ENCODE data around the gene ABCD1.
"Not testable (repeated sequence)": the region's sequence is repeated elsewhere in the genome, so short reads cannot be mapped to it uniquely, and the experiment has no call there.

Gene ABCD1

GRCh38 chrX:153738056-153738605 is 13.5 kb downstream of the ABCD1 start:
- TF ChIP-seq CTCF (IDR thresholded peaks at IDR 0.05; ENCODE audit: extremely low read depth, missing control alignments): no peak
- no peak for DNase-seq (ENCODE audit: low spot score)

GRCh38 chrX:153739754-153740486 is 15.3 kb downstream of the ABCD1 start:
- no peak for DNase-seq (ENCODE audit: low spot score)

GRCh38 chrX:153740631-153741222 is 16.1 kb downstream of the ABCD1 start:
- no peak for TF ChIP-seq CTCF (IDR thresholded peaks at IDR 0.05; ENCODE audit: extremely low read depth, missing control alignments)
- DNase-seq (ENCODE audit: low spot score): no peak

More at GRCh38 chrX:153739754-153740486, 15.3 kb downstream of the ABCD1 start:
- TF ChIP-seq CTCF (IDR thresholded peaks at IDR 0.05; ENCODE audit: extremely low read depth, missing control alignments): no peak

GRCh38 chrX:153741446-153741845 is 16.8 kb downstream of the ABCD1 start:
- no peak for TF ChIP-seq CTCF (IDR thresholded peaks at IDR 0.05; ENCODE audit: extremely low read depth, missing control alignments)
- DNase-seq (ENCODE audit: low spot score): no peak

- DNase-seq (ENCODE audit: low spot score): not testable (repeated sequence)
Observed at GRCh38 chrX:153742111-153742510, 17.5 kb downstream of the ABCD1 start.

GRCh38 chrX:153742796-153743467 is 18.3 kb downstream of the ABCD1 start:
- not testable (repeated sequence) for DNase-seq (ENCODE audit: low spot score)

GRCh38 chrX:153743468-153744209 is 19.0 kb downstream of the ABCD1 start:
- DNase-seq (ENCODE audit: low spot score): not testable (repeated sequence)

GRCh38 chrX:153744210-153745066 is 19.8 kb downstream of the ABCD1 start:
- no peak for DNase-seq (ENCODE audit: low spot score)
- TF ChIP-seq CTCF (IDR thresholded peaks at IDR 0.05; ENCODE audit: extremely low read depth, missing control alignments): no peak

- not testable (repeated sequence) for DNase-seq (ENCODE audit: low spot score)
Observed at GRCh38 chrX:153745067-153745433, 20.4 kb downstream of the ABCD1 start.
